Retinal pigment epithelial cell (primary cell): Measurements from ENCODE around the gene ZNF385D.

Experiments
- DNase-seq: peaks from one replicate; pipeline ENCODE4 v3.0.0-alpha.2; 2010; ENCODE audit warnings: low read depth
- H3K4me3 ChIP-seq: 2 replicates; pipeline ENCODE4 v1.5.1; 2011; ENCODE audit warnings: mild to moderate bottlenecking, low read length, control low read depth, moderate library complexity
- TF ChIP-seq, protein P1 (sequence below): conservative IDR thresholded peaks from 2 replicates; pipeline ENCODE4 v1.5.1; 2011; ENCODE audit warnings: low read depth, low read length, control low read depth, inconsistent platforms

Gene ZNF385D

GRCh38 chr3:21779909-21780308 lies 28.9 kb upstream of the ZNF385D start:
- TF ChIP-seq, protein P1, sequence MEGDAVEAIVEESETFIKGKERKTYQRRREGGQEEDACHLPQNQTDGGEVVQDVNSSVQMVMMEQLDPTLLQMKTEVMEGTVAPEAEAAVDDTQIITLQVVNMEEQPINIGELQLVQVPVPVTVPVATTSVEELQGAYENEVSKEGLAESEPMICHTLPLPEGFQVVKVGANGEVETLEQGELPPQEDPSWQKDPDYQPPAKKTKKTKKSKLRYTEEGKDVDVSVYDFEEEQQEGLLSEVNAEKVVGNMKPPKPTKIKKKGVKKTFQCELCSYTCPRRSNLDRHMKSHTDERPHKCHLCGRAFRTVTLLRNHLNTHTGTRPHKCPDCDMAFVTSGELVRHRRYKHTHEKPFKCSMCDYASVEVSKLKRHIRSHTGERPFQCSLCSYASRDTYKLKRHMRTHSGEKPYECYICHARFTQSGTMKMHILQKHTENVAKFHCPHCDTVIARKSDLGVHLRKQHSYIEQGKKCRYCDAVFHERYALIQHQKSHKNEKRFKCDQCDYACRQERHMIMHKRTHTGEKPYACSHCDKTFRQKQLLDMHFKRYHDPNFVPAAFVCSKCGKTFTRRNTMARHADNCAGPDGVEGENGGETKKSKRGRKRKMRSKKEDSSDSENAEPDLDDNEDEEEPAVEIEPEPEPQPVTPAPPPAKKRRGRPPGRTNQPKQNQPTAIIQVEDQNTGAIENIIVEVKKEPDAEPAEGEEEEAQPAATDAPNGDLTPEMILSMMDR: no peak
- no peak overlapping the region for H3K4me3 ChIP-seq
- DNase-seq: no peak

DNA sequence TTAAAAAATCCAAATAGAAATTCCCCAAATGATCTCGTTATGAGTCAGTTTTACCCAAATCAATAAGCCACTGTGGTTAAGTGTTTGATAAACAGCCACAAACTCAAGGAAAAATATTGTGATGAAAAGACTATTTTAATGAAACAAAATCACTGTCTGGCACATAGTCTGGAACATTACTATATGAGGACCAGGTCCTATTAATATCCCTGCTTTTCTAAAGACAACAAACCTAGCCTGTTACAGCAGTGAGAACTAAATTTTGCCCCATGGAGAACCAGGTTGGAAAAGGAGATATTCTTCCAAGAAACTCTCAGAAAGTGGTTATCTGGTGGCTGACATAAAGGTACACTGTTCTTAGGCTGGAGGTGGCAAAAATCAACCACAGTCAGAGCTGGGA lies 27.7 kb upstream of the ZNF385D start:
- DNase-seq: no peak
- TF ChIP-seq, protein P1: no peak
- no peak overlapping the region for H3K4me3 ChIP-seq

- DNase-seq: no peak
- TF ChIP-seq, protein P1: no peak
- no peak overlapping the region for H3K4me3 ChIP-seq
Measured at GRCh38 chr3:21777821-21778220, 26.8 kb upstream of the ZNF385D start.

GRCh38 chr3:21766002-21766401 lies 15.0 kb upstream of the ZNF385D start:
- TF ChIP-seq, protein P1: no peak
- no peak for DNase-seq
- no peak overlapping the region for H3K4me3 ChIP-seq

- TF ChIP-seq, protein P1: no peak
- H3K4me3 ChIP-seq: no peak overlapping the region
- DNase-seq: no peak
Measured at GRCh38 chr3:21755896-21756295, 4.9 kb upstream of the ZNF385D start.

DNA sequence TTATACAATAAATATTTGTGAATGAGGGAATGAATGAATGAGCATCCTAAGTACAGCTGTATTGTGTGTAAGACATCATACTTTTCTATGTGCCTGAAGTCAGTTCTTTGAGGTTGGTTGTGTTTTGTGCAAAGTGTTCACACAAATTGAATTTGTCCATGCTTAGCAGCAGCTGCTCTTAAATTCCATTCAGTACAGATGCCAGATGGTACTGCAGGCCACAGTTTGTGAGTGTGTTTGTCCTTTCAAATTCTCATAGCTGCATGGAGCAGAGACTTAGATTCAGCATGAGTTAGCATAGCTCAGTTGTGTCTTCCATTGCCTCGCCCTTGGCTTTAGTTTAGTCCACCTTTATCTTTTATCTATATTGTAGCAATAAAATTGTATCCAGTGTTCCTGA lies 3.8 kb upstream of the ZNF385D start:
- no peak for DNase-seq
- no peak overlapping the region for H3K4me3 ChIP-seq
- TF ChIP-seq, protein P1: no peak

DNA sequence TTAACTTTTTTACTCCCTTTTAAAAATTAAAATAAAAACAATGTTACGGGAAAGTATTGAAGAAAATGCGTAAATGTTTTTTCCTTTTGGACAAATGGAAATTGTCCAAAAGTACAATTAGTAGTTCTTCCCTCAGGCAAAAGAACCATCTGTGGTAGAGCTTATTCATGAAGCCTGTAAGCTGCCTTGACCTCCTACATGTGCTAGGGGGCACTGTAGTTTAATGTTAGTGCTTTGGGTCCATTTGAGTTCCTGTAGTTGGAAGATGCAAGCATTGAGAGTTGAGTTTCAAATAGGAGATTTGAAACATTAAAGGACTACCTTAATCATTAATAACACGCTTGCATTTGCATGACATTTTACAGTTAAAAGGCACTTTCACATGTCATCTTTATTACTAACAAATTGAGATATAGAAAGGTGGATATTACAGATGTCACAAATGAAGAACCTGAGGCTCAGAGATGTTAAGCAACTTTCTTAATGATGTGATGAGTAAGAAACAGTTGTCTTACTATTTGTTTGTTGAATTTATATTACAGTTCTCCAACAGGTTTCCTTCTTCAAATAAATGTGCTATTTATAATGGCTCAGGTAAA lies 1.8 kb upstream of the ZNF385D start:
- no peak for DNase-seq
- H3K4me3 ChIP-seq: no peak overlapping the region
- TF ChIP-seq, protein P1: peak; percentile 74
